MCF 10A (cell line): ENCODE measurements around the gene UBAC2. TPM values are rescaled to one million over a fixed set of nuclear protein-coding genes. Genes with fewer than 3 reads are reported as not detected.
"Not testable (repeated sequence)": the region's sequence is repeated elsewhere in the genome, so short reads cannot be mapped to it uniquely, and the experiment has no call there.

Experiments
- BruUV-seq: library from RNA; stranded (reverse); fragments of 400-500 nt; replicated peaks from 2 replicates; lab custom pipeline; 2021; lab: Mats Ljungman, UMichigan
- CTCF ChIA-PET: fragments of 300-600 bp; sonication (Branson Sonifier 250); formaldehyde crosslinking; extraction: SDS; loops from one replicate; lab custom pipeline; 2021; ENCODE audit warnings: antibody characterized with exemption, inconsistent platforms; lab: Yijun Ruan, JAX
- POLR2A ChIA-PET: fragments of 300-600, 350-650 bp; sonication (Branson Sonifier 250); formaldehyde crosslinking; extraction: SDS; loops from one replicate; lab custom pipeline; 2020; ENCODE audit warnings: antibody characterized with exemption, inconsistent platforms; lab: Yijun Ruan, JAX
- DNase-seq: peaks from one replicate; pipeline ENCODE4 v3.0.0-alpha.2; 2018; ENCODE audit not compliant: unreplicated experiment
- H3K27ac Mint-ChIP-seq: one replicate; pipeline ENCODE4 v1.8.0; 2022; ENCODE audit warnings: mild to moderate bottlenecking, low read depth, mixed read lengths; ENCODE audit not compliant: unreplicated experiment
- H3K27me3 Mint-ChIP-seq: one replicate; pipeline ENCODE4 v1.8.0; 2022; ENCODE audit warnings: mixed read lengths; ENCODE audit not compliant: insufficient read depth, unreplicated experiment
- H3K36me3 Mint-ChIP-seq: one replicate; pipeline ENCODE4 v1.8.0; 2022; ENCODE audit warnings: mild to moderate bottlenecking, moderate library complexity, mixed read lengths; ENCODE audit not compliant: insufficient read depth, unreplicated experiment
- H3K4me1 Mint-ChIP-seq: one replicate; pipeline ENCODE4 v1.8.0; 2022; ENCODE audit warnings: mixed read lengths; ENCODE audit not compliant: insufficient read depth, unreplicated experiment
- H3K4me3 Mint-ChIP-seq: one replicate; pipeline ENCODE4 v1.8.0; 2022; ENCODE audit warnings: mild to moderate bottlenecking, moderate library complexity, mixed read lengths; ENCODE audit not compliant: unreplicated experiment
- H3K9me3 Mint-ChIP-seq: one replicate; pipeline ENCODE4 v1.8.0; 2022; ENCODE audit warnings: mixed read lengths; ENCODE audit not compliant: unreplicated experiment
- CTCF ChIP-seq: fragments of 200-600 bp; IDR thresholded peaks from one replicate; pipeline ENCODE4 v1.8.0; 2022; ENCODE audit warnings: antibody characterized with exemption, mild to moderate bottlenecking; ENCODE audit not compliant: unreplicated experiment
- intact Hi-C: fragments of 100-400 bp; cut with micrococcal nuclease; formaldehyde crosslinking; loops from 2 replicates; pipeline ENCODE4 v1.14.1; 2022
- total RNA-seq: library from RNA; stranded (reverse); gene quantifications from 2 replicates; pipeline ENCODE4 v1.2.3, GENCODE V29; 2022

The UBAC2 gene
- total RNA-seq, 1 experiment from 2014 or later, result 74.7 TPM

DNA sequence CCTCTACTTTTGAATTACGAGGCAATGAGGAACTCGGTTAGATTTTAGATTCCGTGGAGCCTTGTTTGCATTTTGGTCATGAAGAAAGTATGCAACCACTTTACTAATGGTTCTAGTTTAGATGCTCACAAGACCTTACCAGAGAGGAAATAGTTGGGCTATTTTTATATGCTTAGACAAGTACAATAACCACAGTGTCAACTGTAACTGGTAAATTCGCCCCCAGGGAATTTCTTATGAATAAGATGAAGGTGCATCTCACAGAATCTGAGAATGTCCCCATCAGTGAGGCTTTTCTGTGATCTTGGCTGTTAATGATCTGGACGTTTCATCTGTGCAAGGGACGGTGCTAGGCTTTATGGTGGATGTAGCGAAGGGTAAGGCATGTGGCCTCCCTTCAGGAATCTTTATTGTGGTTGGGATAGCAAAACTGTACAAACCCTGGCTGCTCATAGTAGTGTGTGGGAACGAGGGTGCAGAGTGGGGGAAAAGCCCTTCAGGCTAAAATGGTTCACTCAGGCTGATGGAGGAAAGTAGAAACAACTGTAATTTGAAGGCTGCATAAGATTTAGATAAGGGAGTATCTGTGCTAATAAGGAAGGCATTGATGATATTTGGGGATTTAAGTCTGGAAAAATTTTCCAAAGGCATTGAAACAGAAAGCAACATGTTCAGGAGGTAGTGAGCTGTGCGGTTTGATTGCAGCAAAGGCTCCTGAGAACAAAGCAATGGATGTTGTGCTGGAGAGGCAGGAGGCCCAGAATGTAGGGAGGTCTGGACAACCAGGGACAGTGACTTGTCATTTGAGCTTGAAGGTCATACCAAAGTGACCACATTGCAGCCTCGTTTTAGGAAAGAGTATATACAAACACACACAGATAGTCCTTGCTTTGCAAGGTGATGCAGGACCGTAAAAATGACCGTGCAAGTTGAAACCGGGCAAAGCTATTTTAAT, 28.4 kb downstream of the UBAC2 start:
- no TSS peak for BruUV-seq
- CTCF ChIA-PET, result interaction anchor here (0.6 to 1.3 kb wide), 3 partner anchors 24 to 37 kb away, joined by 3 to 4 read pairs (median 3); no protein-coding TSS in a partner anchor

DNA sequence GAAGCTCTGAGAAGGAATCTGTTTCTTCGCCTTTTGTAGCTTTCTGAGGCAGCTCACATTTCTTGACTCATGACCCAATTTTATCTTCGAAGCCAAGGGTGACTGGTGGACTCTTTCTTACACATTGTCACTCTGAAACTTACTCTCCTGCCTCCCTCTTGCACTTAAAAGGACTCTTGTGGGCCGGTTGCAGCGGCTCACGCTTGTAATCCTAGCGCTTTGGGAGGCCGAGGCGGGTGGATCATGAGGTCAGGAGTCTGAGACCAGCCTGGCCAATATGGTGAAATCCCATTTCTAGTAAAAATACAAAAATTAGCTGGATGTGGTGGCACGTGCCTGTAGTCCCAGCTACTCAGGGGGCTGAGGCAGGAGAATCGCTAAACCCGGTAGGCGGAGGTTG, 29.9 kb downstream of the UBAC2 start:
- not testable (repeated sequence) for DNase-seq, H3K27me3 Mint-ChIP-seq

More for the DNA sequence above, 28.4 kb downstream of the UBAC2 start:
- Mint-ChIP-seq H3K4me1 (peaks cover 31% of the 10 kb centered on the region), H3K36me3 (peaks cover 27% of the 10 kb centered on the region), H3K27me3 (no peaks in the 10 kb centered on the region), H3K27ac (no peak overlapping the region), H3K9me3 (no peaks in the 10 kb centered on the region), H3K4me3 (no peak overlapping the region)
- POLR2A ChIA-PET, result no interaction called here
- peak; percentile 9 for DNase-seq
- TF ChIP-seq CTCF, result no peak
- intact Hi-C loops, result no loop called here

GRCh38 chr13:99230991-99231390, 30.3 kb downstream of the UBAC2 start:
- no peak overlapping the region for H3K27ac Mint-ChIP-seq
- no peaks in the 10 kb centered on the region for H3K27me3 Mint-ChIP-seq
- intact Hi-C loops, result no loop called here
- ChIA-PET POLR2A (interaction anchor here (0.6 to 3.9 kb wide), 2 partner anchors 14 to 30 kb away, joined by 3 to 17 read pairs; partner anchors contain the start of gene UBAC2), CTCF (interaction anchor here (0.6 to 0.9 kb wide), 4 partner anchors 12 to 206 kb away, joined by 3 to 4 read pairs (median 3); no protein-coding TSS in a partner anchor)
- no peak for DNase-seq
- TF ChIP-seq CTCF, result no peak
- H3K9me3 Mint-ChIP-seq, result no peaks in the 10 kb centered on the region
- H3K4me3 Mint-ChIP-seq, result no peak overlapping the region
- peaks cover 23% of the 10 kb centered on the region for H3K4me1 Mint-ChIP-seq
- no TSS peak for BruUV-seq
- peaks cover 21% of the 10 kb centered on the region for H3K36me3 Mint-ChIP-seq

More for the DNA sequence above, 29.9 kb downstream of the UBAC2 start:
- intact Hi-C loops, H3K9me3 Mint-ChIP-seq, H3K27ac Mint-ChIP-seq, BruUV-seq, H3K4me3 Mint-ChIP-seq: not testable (repeated sequence)
- CTCF ChIA-PET, result interaction anchor here (0.6 to 0.9 kb wide), 3 partner anchors 54 to 206 kb away, joined by 3 read pairs; no protein-coding TSS in a partner anchor
- POLR2A ChIA-PET, result interaction anchor here (0.6 to 3.9 kb wide), 2 partner anchors 15 to 30 kb away, joined by 3 to 17 read pairs; partner anchors contain the start of gene UBAC2
- H3K4me1 Mint-ChIP-seq, result peaks cover 25% of the 10 kb centered on the region
- H3K36me3 Mint-ChIP-seq, result peaks cover 23% of the 10 kb centered on the region

DNA sequence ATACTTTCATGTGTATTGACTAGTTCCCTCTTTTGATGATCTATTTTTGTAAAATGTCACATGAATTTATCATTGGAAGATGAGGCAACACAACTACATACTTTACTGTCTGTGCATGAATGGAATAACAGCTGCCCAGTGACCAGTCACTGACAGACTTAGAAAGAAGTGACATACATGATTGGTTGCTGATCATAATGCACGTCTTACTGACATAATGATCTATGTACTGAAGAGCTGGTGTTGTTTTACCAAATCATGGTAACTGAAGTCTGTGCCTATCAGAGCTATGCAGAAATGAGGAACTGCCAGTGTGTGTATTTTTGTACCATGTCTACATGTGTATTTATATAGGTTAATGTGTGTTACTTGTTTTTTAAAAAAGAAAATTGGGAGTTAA, 31.1 kb downstream of the UBAC2 start:
- Mint-ChIP-seq H3K9me3 (no peaks in the 10 kb centered on the region), H3K27ac (no peak overlapping the region), H3K27me3 (no peaks in the 10 kb centered on the region), H3K4me3 (no peak overlapping the region), H3K36me3 (peaks cover 21% of the 10 kb centered on the region), H3K4me1 (peaks cover 16% of the 10 kb centered on the region)
- CTCF ChIA-PET, result interaction anchor here (0.6 to 3.0 kb wide), 3 partner anchors 12 to 55 kb away, joined by 4 to 10 read pairs (median 8); no protein-coding TSS in a partner anchor
- BruUV-seq, result no TSS peak
- no peak for TF ChIP-seq CTCF
- intact Hi-C loops, result no loop called here
- POLR2A ChIA-PET, result interaction anchor here (0.6 to 3.9 kb wide), 2 partner anchors 14 to 31 kb away, joined by 4 to 17 read pairs; partner anchors contain the start of gene UBAC2
- no peak for DNase-seq
